ENCODE measurements around the gene ZSWIM7.

- TF ChIP-seq POLR2A (IDR thresholded peaks at IDR 0.05) (no peak), CTCF (IDR thresholded peaks at IDR 0.05) (no peak)
Measured at GRCh38 chr17:15981646-15982580, 17.6 kb downstream of the ZSWIM7 start.

All from heart left ventricle (tissue), 13 donors.